ENCODE measurements around the gene MNX1. TPM values are rescaled to one million over a fixed set of nuclear protein-coding genes. Genes with fewer than 3 reads are reported as not detected.

MNX1 gene
- total RNA-seq, 1 donor from 2014 or later, result not detected

GRCh38 chr7:157014635-157015555 is 4.4 kb upstream of the MNX1 start:
- DNase-seq, result no peak

- DNase-seq, result no peak
Observed at GRCh38 chr7:157013602-157014549, 3.4 kb upstream of the MNX1 start.

- no peak for DNase-seq
Observed at GRCh38 chr7:157013101-157013500, 2.6 kb upstream of the MNX1 start.

DNA sequence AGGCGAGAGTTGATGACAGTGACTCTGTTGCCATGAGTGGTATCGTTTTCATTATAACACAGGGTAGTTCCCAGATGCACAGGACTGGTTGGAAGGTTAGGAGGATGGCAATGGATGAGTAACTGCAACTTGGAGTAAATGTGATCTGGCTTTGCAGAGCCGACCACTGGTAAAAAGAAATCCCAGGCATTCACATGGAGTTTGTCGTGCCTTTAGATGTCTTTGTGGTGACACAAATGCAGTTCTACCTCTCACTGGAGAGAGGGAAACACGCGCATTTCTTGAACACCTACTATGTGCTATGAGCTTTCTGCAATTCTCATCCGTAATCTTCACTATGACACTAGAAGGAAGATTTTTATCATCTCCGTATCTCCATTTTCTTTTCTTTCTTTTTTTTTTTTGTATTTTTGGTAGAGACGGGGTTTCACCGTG is 1.7 kb upstream of the MNX1 start:
- no peak for DNase-seq

DNA sequence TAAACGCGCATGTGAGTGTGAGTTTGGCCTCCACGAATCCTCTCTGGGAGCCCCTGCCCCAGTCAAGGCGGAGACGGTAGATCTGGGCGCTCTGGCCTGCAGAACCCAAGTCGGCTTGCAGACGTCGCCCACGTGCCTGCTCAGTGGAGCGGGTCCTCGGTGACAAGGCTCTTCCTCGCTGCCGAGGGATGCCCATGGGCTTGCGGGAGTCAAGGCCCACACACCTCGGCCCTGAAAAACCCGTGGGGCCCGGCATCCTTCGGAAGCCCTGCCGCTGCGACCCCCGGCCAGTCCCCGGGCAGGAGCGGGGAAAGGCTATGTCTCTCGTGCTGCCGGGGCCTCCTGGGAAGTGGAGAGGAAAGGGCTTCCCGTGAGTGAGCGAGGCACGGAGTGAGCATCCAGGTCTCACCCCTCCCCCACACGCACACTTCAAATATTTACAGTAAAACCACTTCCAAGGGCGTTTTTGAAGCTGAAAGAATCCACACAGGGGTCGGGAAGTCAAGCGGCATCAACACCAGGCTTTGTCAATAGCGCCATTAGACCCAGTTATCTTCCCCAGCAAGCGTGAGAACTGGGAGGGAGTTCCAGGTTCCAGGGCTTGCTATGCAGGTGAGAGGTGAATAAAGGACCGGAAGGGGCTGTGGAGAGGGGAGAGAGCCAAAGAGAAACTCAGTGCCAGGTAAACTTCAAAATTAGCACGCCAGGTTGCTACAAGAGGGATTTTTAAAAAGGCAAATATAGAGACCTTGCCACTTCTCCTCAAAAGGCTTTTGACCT is 1.1 kb upstream of the MNX1 start:
- no peak for DNase-seq

DNA sequence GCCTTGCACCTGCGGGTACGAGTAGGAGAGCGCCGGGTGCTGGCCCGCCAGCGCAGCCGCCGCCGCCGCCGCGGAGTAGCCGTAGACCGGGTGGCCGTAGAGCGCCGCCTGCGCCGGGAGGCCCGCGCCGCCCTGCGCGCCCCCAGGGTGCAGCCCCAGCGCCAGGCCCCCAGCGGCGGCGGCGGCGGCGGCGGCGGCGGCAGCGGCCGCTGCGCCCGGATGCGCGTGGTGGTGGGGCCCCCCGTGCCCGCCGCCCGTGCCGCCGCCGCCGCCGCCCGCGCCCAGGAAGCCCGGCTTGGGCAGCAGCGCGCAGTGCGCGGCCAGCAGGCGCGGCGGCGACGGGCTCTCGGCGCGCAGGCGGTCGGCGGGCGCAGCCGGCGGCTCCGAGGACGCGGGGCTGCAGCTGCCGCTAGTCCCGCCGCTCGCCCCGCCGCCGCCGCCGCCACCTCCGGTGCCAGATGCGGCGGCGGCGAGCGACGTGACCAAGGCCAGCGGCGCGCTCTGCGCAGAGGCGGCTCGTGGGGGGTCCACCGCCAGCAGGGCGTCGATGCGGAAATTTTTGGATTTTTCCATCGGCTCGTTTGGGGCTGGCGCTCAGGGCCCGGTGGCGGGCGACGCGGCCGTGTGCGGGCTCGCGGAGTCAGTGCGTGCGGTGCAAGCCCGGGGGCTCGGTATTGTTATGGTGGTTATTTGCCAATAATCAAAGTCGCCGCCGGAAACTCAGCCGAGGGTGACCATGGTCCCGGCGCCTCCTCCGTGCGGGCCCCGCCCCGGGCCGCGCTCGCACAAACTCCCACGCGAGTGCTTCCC is 480 bp downstream of the MNX1 start:
- DNase-seq, result no peak

DNA sequence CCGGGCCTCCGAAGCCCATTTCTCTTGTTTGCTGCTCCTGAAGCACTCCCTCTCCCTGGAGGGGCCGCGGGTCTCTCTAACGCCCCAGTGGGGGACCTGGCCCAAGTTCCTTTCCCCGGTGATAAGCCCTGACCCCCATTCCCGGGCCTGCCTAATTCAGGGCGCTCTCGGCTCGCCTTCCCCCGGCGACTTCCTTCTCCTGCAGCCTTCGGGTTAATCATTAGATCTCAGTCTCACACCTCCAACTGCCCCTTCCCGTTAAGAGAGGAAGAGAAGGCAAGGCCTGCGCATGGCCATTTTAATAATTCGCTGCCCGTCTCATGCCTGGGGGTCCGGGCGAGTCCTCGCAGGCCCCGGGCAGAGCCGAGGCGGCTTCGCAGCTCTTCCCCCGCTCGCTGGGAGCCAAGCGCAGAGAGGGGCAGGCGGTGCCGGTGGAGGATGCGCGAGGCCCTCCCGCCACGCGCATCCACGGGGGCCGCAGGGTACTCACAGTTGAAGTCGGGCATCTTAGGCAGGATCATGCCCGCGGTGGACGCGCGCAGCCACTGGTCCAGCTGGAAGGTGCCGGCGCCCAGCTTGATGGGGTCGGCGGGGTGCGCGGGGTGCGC is 1.2 kb downstream of the MNX1 start:
- no peak for DNase-seq

DNA sequence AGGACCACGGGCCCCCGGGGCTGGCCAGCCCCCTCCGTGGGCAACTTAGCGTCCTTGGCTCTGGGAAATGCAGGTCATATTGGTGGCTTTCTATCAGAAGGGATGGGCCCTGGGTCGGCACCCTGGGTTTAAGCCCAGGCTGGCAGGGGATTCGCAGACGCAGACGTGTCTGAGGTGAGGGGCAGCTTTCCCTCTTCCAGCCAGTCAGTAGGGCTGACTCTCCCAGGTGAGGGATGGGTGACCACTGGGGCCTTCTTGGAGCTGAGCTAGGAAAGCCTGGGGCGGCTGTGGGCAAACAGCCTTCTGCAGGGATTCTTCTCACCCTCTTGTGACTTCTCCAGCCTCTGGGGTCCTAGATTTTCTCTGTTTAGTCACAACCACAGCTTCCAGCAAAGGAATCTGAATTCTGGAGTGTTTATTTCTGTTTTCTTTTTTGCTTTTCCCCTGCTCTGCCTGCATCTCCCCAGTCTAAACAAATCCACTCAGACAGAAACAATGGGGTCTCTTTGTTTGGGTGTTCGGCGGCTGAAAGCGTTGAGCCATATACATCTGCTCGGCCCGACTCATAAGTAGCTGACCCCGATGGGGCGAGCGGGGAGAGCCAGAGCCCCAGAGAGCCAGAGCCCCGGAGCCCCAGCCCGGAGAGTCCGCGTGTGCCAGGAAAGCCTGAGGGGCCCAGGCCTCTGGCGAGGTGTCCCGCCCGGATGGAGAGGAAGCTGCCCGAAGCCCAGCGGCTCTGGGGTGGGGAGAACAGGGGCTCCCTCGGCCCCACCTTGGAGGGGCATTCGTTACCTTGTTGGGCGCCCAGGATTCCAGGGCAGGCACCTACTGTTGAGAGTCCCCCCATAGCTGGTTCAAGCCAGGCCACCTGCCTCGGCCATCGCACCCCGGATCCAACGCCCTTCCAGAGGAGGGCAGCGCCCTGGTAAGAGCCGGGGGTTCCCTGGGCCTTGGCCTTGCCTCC is 2.0 kb downstream of the MNX1 start:
- no peak for DNase-seq

DNA sequence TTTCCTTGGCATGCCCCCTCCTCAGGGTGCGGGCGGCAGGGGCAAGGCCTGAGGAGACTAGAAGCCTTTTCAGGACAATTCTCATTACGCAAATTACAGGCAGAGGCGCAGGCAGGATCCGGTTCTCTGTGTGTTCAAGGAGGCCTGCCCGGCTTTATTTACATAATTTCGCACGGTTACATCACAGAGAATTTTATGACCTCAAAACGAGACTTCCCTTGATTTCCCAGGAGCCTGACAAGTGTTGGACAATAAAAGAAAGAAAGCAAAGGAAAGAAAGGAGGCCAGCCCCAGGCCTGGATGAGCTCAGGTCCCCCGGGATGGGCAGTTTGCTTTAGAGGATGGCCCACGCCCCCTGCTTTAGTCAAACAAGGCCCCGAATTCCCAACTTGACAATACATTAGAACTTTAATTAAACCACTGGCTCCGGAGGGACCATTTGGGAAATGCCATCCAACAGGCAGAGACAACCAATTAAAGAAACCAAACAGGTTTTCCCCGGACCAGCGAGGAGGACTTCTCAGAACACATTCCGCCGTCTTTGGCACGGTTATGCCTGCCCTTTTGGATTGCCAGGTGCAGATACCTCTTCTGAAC is 2.9 kb downstream of the MNX1 start:
- DNase-seq, result no peak

GRCh38 chr7:157006829-157007469 is 3.5 kb downstream of the MNX1 start:
- DNase-seq, result no peak

GRCh38 chr7:157006205-157006747 is 4.2 kb downstream of the MNX1 start:
- DNase-seq, result no peak

GRCh38 chr7:157005456-157006204 is 4.8 kb downstream of the MNX1 start:
- DNase-seq, result no peak

DNA sequence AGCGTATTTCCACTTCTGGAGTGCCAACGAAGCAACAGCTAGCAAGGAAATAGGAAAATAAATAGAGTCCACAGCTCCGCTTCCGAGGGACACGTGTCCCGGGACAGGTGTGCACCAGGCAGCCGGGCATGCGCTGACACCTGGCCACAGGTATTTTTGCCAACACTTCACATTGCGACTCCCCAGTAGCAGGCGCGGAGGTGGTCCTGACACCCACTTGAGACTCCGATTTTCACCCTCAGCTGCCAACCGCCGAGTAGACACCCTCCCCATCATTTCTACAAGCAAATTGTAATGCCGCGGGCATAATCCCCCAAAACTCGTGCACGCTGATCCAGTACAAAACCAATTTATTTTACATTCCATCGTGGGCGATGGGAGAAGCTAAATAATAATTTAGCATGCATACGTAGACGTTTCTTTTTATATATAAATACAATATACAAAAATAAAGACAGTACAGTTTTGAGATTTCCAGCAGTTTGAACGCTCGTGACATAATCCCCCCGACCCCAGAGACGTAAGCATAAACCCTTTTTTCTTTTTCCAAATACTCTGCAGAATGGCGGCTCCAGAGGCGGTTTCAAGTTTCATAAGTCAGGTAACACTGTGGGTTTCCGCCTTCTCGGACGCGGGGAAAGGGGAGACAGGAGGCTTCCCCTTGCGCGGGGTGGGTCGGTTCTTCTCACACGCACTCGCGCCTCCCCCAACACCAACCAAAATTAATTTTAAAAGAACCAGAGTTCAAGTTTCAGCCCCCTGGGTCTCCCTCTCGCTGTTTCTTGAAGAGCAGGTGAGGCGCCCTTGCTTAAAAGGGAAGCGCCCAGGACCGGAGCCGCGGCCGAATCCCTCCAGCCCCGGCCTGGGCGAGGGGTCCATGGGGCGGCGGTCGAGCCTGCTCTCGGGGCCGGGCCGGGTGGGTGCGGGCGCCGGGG is 5.7 kb downstream of the MNX1 start:
- no peak for DNase-seq

DNA sequence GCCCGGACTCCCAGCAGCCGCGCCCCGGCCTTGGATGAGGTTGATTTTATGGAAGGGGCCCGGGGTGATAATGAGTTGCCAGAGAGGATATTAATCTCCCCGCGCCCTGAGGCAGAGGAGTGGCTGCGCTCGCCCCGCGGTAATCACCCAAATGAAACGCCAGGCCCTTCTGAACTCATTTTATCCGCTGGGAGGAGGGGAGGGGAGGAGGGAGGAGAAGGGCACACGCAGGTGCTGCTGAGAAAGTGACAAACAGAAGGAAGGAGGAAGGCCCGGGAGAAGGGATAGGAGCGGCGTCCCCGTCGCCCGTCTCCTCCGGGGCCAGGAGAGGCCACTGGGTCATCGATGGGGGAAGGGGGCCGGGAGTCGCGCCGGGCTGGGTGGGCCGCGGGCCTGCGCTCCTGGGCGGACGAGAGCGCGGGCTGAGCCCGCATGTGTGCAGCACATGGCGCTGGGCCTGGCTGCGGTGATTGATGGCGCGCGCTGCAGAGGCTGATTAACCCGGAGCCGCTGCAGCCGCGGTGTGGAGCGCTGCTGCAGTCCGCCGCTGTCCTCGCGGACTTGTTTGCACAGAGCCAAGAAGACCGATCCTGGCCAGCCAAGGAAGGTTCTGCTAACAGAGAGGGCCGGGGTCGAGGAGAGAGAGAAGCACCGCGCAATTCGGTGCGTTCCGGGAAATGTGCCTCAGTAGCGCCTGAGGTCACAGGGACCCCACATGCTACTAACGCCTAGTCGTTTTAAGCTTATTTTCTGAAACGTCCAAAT is 6.5 kb downstream of the MNX1 start:
- DNase-seq, result no peak

DNA sequence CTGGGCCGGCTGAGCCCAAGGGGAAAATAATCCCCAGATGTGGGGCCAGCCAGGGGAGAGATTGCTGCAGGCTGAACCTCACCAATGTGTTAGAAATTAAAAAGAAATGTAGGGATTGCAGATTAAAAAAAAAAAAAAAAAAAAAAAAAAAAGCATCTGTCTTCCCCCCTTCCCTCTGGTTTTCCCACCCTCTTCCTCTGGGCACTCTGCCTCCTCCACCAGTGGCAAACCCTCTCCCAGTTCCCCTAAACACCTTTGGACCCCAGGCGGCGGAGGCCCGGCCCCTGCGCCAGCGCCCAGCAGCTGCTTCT is 7.1 kb downstream of the MNX1 start:
- DNase-seq, result no peak

All from occipital lobe (tissue), 2 donors.